Astrocyte of the spinal cord (primary cell): ENCODE measurements around the gene GRHL1.

Source experiments
- DNase-seq: peaks from one replicate; pipeline ENCODE4 v3.0.0; 2011; ENCODE audit warnings: low read depth, low spot score
- H3K4me3 ChIP-seq: 2 replicates; pipeline ENCODE4 v1.5.1; 2011; ENCODE audit warnings: low read depth, mild to moderate bottlenecking, low read length, moderate library complexity
- CTCF ChIP-seq: IDR thresholded peaks from 2 replicates; pipeline ENCODE4 v1.5.1; 2012; ENCODE audit warnings: low read depth, mild to moderate bottlenecking, low read length, inconsistent platforms
- in situ Hi-C: cut with HindIII; loops from 2 replicates; pipeline ENCODE4 v1.10.0; 2017; ENCODE audit warnings: low sequenced_read_pairs

Gene GRHL1

DNA sequence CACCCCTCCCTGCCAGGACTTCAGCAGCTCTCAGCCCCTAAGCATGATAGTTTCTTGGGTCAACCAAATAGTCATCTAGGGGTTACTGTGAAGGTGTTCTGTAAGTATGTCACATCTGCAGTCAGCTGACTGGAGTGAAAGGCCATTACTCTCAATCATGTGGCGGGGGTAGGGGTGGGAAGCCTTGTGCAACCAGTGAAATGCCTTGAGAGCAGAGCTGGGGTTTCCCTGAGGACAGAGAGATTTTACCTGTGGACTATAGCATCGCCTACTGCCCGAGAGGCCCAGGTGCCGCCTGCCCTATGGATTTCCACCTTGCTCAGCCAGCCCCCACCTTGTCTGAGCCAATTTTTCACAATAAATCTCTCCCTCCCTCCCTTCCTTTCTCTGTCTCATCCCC is 71.0 kb downstream of the GRHL1 start:
- no peak for TF ChIP-seq CTCF
- in situ Hi-C loops = no loop called here
- no peak overlapping the region for H3K4me3 ChIP-seq
- no peak for DNase-seq

DNA sequence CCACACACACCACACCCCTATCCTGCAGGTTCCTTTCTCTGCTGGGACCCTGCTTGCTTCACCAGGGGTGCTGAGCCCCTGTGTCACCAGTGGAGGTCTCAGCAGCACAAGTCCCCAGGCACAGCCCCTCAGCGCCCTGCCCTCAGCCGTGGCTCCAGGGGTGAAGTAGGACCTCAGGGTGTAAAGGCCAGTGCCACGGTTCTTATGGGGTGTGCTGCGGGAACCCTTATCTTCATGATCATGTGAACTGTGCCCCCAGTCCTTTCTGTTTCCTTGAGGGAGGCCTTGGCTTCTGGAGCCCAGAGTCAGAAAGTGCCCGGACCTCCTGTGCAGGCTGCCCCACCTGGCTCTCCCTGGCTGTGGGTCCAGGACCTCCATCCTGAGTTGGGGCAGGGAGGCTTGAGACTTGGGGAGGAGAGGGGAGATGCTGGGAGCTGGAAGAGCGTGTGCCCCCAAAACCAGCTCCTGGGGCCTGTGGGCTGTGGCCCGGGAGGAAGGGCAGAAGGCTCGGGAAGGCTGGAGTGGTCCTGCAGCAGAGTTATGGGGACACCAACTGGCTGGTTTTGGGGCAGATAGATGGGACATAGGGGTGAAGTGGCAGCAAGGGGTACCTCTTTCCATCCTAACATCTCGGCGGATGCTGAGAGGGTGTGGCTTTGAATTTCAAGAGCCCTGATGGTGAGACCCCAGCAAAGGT is 71.6 kb downstream of the GRHL1 start:
- in situ Hi-C loops = no loop called here
- DNase-seq = no peak
- H3K4me3 ChIP-seq = no peak overlapping the region
- TF ChIP-seq CTCF = peak; percentile 10

GRCh38 chr2:10026940-10027569 is 75.6 kb downstream of the GRHL1 start:
- in situ Hi-C loops = loop anchor here (25.0 kb wide), 1 partner anchor 215 kb away; no protein-coding TSS in a partner anchor
- no peak for DNase-seq
- H3K4me3 ChIP-seq = no peak overlapping the region
- TF ChIP-seq CTCF = no peak

GRCh38 chr2:10027660-10028330 is 76.3 kb downstream of the GRHL1 start:
- in situ Hi-C loops = loop anchor here (25.0 kb wide), 1 partner anchor 215 kb away; no protein-coding TSS in a partner anchor
- H3K4me3 ChIP-seq = no peak overlapping the region
- no peak for DNase-seq
- no peak for TF ChIP-seq CTCF

GRCh38 chr2:10028407-10028987 is 77.0 kb downstream of the GRHL1 start:
- peak; percentile 3 for TF ChIP-seq CTCF
- in situ Hi-C loops = loop anchor here (25.0 kb wide), 1 partner anchor 216 kb away; no protein-coding TSS in a partner anchor
- no peak overlapping the region for H3K4me3 ChIP-seq
- no peak for DNase-seq
